Endothelial cell of umbilical vein (primary cell): Measurements from ENCODE around the gene NRP2.

Experiments
- EZH2 ChIP-seq: IDR thresholded peaks from 2 replicates; pipeline ENCODE4 v1.6.1; 2012; ENCODE audit warnings: borderline replicate concordance, low read depth, mild to moderate bottlenecking, moderate library complexity, low read length, inconsistent platforms; ENCODE audit not compliant: severe bottlenecking
- FOS ChIP-seq: IDR thresholded peaks from 2 replicates; pipeline ENCODE4 v1.6.1; 2011; ENCODE audit warnings: mild to moderate bottlenecking, low read length, moderate library complexity, borderline replicate concordance; ENCODE audit not compliant: insufficient read depth
- GATA2 ChIP-seq: IDR thresholded peaks from 2 replicates; pipeline ENCODE4 v1.7.0; 2011; ENCODE audit warnings: low read depth, mild to moderate bottlenecking, moderate library complexity, mixed read lengths, low read length; ENCODE audit not compliant: insufficient read length, insufficient read depth
- JUN ChIP-seq: IDR thresholded peaks from 2 replicates; pipeline ENCODE4 v1.6.1; 2011; ENCODE audit warnings: borderline replicate concordance, low read depth; ENCODE audit not compliant: insufficient read length, insufficient read depth
- MYC ChIP-seq: IDR thresholded peaks from one replicate; pipeline ENCODE4 v1.6.1; 2011; ENCODE audit warnings: mild to moderate bottlenecking, low read depth, low read length
- POLR2A ChIP-seq: IDR thresholded peaks from 2 replicates; pipeline ENCODE4 v1.6.1; 2012; ENCODE audit warnings: low read depth, mild to moderate bottlenecking, control low read depth, low read length
- POLR2AphosphoS5 ChIP-seq: IDR thresholded peaks from 2 replicates; pipeline ENCODE4 v1.6.1; 2012; ENCODE audit warnings: low read depth, mild to moderate bottlenecking, control low read depth, low read length, moderate library complexity; ENCODE audit not compliant: insufficient read depth
- TF ChIP-seq, protein P1 (sequence below), 2 donors: IDR thresholded peaks; 1 replicate in 1 of 2; 2 replicates in 1 of 2; pipeline ENCODE4 v1.5.1; 2011; ENCODE audit warnings: low read length in 2 of 2, mild to moderate bottlenecking in 2 of 2, moderate library complexity in 2 of 2, control low read depth in 1 of 2, inconsistent platforms in 1 of 2, low read depth in 1 of 2; ENCODE audit not compliant: insufficient read depth in 1 of 2; ENCODE audit errors: extremely low read depth in 1 of 2
- TF ChIP-seq, protein P2 (sequence below): IDR thresholded peaks from 2 replicates; pipeline ENCODE4 v1.6.1; 2011; ENCODE audit not compliant: insufficient read depth, insufficient read length

DNA sequence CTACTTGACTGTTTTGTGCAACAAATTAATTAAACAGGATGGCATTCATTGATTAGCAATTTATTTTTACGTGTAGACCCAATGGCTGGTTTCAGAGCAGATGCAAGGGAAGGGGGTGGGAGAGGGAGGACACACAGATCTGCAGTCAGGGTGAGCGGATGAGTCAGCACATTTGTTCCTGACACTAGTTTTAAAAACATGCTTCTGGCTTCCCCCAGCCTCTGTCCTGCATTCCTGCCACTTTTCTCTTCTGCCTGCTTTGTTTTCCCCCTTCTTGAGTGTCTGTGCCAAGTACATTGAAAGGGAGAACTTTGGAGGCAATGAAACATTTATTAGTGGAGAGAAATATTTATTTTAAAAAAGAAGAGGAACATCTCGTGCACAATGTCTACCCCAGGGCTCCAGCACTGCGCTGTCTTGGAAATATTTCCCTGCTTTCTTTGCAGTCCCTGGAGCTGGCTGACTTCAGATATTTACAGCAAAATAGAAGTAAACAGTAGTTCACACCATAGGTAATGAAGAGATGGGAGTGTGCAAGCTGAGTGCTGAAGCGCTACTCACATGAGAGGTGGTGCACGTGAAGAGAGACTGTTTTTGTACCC is 52.2 kb downstream of the NRP2 start:
- TF ChIP-seq, protein P1, sequence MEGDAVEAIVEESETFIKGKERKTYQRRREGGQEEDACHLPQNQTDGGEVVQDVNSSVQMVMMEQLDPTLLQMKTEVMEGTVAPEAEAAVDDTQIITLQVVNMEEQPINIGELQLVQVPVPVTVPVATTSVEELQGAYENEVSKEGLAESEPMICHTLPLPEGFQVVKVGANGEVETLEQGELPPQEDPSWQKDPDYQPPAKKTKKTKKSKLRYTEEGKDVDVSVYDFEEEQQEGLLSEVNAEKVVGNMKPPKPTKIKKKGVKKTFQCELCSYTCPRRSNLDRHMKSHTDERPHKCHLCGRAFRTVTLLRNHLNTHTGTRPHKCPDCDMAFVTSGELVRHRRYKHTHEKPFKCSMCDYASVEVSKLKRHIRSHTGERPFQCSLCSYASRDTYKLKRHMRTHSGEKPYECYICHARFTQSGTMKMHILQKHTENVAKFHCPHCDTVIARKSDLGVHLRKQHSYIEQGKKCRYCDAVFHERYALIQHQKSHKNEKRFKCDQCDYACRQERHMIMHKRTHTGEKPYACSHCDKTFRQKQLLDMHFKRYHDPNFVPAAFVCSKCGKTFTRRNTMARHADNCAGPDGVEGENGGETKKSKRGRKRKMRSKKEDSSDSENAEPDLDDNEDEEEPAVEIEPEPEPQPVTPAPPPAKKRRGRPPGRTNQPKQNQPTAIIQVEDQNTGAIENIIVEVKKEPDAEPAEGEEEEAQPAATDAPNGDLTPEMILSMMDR (IDR thresholded peaks at IDR 0.05; ENCODE audit: extremely low read depth in 1 of 2, insufficient read depth in 1 of 2, low read depth in 1 of 2, low read length in 2 of 2): no peak
- TF ChIP-seq POLR2A (no peak), POLR2AphosphoS5 (no peak), FOS (no peak), EZH2 (no peak), JUN (no peak), MYC (no peak), GATA2 (no peak)
- TF ChIP-seq, protein P2, sequence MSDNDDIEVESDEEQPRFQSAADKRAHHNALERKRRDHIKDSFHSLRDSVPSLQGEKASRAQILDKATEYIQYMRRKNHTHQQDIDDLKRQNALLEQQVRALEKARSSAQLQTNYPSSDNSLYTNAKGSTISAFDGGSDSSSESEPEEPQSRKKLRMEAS: no peak
